NOMO-1 treated with dmso at 0.1 percent for 144 hours (cell line): ENCODE data around the gene DIP2C.
"Not testable (repeated sequence)": the region's sequence is repeated elsewhere in the genome, so short reads cannot be mapped to it uniquely, and the experiment has no call there.

Source experiments
- DNase-seq: peaks from one replicate; lab custom pipeline; 2025; ENCODE audit not compliant: unreplicated experiment; lab: John Stamatoyannopoulos, UW

The DIP2C gene

GRCh38 chr10:344582-345200 is 344.8 kb downstream of the DIP2C start:
- DNase-seq, result no peak

- DNase-seq, result no peak
Measured at GRCh38 chr10:343231-344220, 345.9 kb downstream of the DIP2C start.

- no peak for DNase-seq
Measured at GRCh38 chr10:341081-341740, 348.3 kb downstream of the DIP2C start.

GRCh38 chr10:340646-341045 is 348.8 kb downstream of the DIP2C start:
- DNase-seq, result no peak

- no peak for DNase-seq
Measured at GRCh38 chr10:339038-339391, 350.5 kb downstream of the DIP2C start.

GRCh38 chr10:338171-339037 is 351.1 kb downstream of the DIP2C start:
- no peak for DNase-seq

GRCh38 chr10:336247-336646 is 353.2 kb downstream of the DIP2C start:
- DNase-seq, result no peak

- no peak for DNase-seq
Measured at GRCh38 chr10:335151-335800, 354.2 kb downstream of the DIP2C start.

- no peak for DNase-seq
Measured at GRCh38 chr10:331186-331585, 358.3 kb downstream of the DIP2C start.

- no peak for DNase-seq
Measured at GRCh38 chr10:329361-330099, 359.9 kb downstream of the DIP2C start.

- DNase-seq, result no peak
Measured at GRCh38 chr10:327889-328852, 361.3 kb downstream of the DIP2C start.

GRCh38 chr10:326894-327635 is 362.4 kb downstream of the DIP2C start:
- no peak for DNase-seq

- no peak for DNase-seq
Measured at GRCh38 chr10:326350-326749, 363.1 kb downstream of the DIP2C start.

- no peak for DNase-seq
Measured at GRCh38 chr10:325282-325681, 364.2 kb downstream of the DIP2C start.

- DNase-seq, result no peak
Measured at GRCh38 chr10:324593-324992, 364.9 kb downstream of the DIP2C start.

- peak; percentile 81 for DNase-seq
Measured at GRCh38 chr10:323651-324293, 365.7 kb downstream of the DIP2C start.

- DNase-seq, result not testable (repeated sequence)
Measured at GRCh38 chr10:323046-323445, 366.4 kb downstream of the DIP2C start.
